ENCODE results near the gene GLI3. TPM values are rescaled to one million over a fixed set of nuclear protein-coding genes. Genes with fewer than 3 reads are reported as not detected.

GLI3 gene
- total and polyA plus RNA-seq, 10 of the 15 experiments (the other 5 are each of a cell fraction or from before 2014, with no cell fraction given), result 0.01 TPM; not detected in 8

DNA sequence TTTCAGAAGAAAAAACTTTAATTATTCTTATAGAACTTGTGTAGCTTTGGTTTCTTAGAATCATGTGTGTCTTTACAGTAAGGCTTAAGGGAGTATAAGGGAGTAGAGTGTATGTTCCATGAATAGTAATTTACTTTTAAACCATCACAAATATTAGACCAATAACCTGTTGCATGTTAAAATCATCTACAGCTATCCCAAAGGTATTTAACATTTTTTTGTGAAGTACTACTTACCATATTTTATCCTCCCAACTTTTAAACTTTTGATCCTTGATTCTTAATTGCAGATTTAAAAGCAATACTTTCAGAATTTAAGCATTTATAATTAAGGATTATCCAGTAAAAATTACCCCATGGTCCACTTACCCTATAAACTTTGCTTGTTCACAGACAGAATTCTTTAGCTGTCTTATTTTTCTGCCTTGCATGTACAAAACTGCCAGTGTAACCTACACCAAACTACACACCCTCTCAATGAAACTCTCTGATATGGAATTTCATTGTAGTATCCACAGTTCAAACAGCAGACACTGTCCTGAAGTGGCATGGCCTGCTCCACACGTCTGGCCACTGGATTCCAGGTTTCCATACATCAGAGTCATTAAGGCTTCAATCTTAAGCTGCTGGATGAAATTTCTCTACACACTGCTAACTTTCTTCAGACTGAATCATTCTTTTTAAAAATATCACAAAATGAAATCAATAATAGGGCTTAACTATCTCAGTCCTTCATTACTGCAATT, 5.8 kb downstream of the GLI3 start:
- no peak overlapping the region for H3K9ac ChIP-seq (ENCODE audit: control insufficient read depth, insufficient read depth, low read length)
- WGBS (ENCODE audit: insufficient coverage, insufficient replicate concordance, low lambda C conversion rate, missing lambda C conversion rate), result 0% methylated on average over 1 of the region's 1 CpG
- TF ChIP-seq BRCA1 (IDR thresholded peaks at IDR 0.05; ENCODE audit: low read depth, low read length) (no peak), LARP7 (IDR thresholded peaks at IDR 0.05) (no peak), POLR2AphosphoS5 (IDR thresholded peaks at IDR 0.05; ENCODE audit: low read length) (no peak), ZBED1 (IDR thresholded peaks at IDR 0.05; ENCODE audit: borderline replicate concordance) (no peak), GABPA (IDR thresholded peaks at IDR 0.05; ENCODE audit: low read depth) (no peak), IKZF1 (conservative IDR thresholded peaks at IDR 0.05) (no peak), HDAC6 (IDR thresholded peaks at IDR 0.05; ENCODE audit: unreplicated experiment) (no peak), ZSCAN29 (IDR thresholded peaks at IDR 0.05) (no peak)
- TF ChIP-seq, protein P1, sequence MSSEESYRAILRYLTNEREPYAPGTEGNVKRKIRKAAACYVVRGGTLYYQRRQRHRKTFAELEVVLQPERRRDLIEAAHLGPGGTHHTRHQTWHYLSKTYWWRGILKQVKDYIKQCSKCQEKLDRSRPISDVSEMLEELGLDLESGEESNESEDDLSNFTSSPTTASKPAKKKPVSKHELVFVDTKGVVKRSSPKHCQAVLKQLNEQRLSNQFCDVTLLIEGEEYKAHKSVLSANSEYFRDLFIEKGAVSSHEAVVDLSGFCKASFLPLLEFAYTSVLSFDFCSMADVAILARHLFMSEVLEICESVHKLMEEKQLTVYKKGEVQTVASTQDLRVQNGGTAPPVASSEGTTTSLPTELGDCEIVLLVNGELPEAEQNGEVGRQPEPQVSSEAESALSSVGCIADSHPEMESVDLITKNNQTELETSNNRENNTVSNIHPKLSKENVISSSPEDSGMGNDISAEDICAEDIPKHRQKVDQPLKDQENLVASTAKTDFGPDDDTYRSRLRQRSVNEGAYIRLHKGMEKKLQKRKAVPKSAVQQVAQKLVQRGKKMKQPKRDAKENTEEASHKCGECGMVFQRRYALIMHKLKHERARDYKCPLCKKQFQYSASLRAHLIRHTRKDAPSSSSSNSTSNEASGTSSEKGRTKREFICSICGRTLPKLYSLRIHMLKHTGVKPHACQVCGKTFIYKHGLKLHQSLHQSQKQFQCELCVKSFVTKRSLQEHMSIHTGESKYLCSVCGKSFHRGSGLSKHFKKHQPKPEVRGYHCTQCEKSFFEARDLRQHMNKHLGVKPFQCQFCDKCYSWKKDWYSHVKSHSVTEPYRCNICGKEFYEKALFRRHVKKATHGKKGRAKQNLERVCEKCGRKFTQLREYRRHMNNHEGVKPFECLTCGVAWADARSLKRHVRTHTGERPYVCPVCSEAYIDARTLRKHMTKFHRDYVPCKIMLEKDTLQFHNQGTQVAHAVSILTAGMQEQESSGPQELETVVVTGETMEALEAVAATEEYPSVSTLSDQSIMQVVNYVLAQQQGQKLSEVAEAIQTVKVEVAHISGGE (CRISPR knock-in tag; IDR thresholded peaks at IDR 0.05), result no peak
- TF ChIP-seq, protein P2, sequence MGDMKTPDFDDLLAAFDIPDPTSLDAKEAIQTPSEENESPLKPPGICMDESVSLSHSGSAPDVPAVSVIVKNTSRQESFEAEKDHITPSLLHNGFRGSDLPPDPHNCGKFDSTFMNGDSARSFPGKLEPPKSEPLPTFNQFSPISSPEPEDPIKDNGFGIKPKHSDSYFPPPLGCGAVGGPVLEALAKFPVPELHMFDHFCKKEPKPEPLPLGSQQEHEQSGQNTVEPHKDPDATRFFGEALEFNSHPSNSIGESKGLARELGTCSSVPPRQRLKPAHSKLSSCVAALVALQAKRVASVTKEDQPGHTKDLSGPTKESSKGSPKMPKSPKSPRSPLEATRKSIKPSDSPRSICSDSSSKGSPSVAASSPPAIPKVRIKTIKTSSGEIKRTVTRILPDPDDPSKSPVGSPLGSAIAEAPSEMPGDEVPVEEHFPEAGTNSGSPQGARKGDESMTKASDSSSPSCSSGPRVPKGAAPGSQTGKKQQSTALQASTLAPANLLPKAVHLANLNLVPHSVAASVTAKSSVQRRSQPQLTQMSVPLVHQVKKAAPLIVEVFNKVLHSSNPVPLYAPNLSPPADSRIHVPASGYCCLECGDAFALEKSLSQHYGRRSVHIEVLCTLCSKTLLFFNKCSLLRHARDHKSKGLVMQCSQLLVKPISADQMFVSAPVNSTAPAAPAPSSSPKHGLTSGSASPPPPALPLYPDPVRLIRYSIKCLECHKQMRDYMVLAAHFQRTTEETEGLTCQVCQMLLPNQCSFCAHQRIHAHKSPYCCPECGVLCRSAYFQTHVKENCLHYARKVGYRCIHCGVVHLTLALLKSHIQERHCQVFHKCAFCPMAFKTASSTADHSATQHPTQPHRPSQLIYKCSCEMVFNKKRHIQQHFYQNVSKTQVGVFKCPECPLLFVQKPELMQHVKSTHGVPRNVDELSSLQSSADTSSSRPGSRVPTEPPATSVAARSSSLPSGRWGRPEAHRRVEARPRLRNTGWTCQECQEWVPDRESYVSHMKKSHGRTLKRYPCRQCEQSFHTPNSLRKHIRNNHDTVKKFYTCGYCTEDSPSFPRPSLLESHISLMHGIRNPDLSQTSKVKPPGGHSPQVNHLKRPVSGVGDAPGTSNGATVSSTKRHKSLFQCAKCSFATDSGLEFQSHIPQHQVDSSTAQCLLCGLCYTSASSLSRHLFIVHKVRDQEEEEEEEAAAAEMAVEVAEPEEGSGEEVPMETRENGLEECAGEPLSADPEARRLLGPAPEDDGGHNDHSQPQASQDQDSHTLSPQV (IDR thresholded peaks at IDR 0.05), result no peak
- TF ChIP-seq, protein P3, sequence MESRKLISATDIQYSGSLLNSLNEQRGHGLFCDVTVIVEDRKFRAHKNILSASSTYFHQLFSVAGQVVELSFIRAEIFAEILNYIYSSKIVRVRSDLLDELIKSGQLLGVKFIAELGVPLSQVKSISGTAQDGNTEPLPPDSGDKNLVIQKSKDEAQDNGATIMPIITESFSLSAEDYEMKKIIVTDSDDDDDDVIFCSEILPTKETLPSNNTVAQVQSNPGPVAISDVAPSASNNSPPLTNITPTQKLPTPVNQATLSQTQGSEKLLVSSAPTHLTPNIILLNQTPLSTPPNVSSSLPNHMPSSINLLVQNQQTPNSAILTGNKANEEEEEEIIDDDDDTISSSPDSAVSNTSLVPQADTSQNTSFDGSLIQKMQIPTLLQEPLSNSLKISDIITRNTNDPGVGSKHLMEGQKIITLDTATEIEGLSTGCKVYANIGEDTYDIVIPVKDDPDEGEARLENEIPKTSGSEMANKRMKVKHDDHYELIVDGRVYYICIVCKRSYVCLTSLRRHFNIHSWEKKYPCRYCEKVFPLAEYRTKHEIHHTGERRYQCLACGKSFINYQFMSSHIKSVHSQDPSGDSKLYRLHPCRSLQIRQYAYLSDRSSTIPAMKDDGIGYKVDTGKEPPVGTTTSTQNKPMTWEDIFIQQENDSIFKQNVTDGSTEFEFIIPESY (IDR thresholded peaks at IDR 0.05), result no peak
- no peaks in the 10 kb centered on the region for H3K36me3 ChIP-seq (ENCODE audit: control insufficient read depth in 2 of 2, insufficient read depth in 2 of 2, low read length in 1 of 2)
- H3K27ac ChIP-seq (ENCODE audit: control insufficient read depth, insufficient read depth), result no peak overlapping the region
- no peak overlapping the region for H3K4me3 ChIP-seq
- ATAC-seq (no peak), FAIRE-seq (no peak), DNase-seq (ENCODE audit: low read depth, low spot score) (no peak)
- H4K20me1 ChIP-seq (ENCODE audit: control insufficient read depth, insufficient read depth), result no peaks in the 10 kb centered on the region
- no TSS peak for BruUV-seq (replicated peaks)
- intact Hi-C loops (cut with micrococcal nuclease; ENCODE audit: unreplicated experiment) (no loop called here), in situ Hi-C loops (cut with MboI) (no loop called here)
- CTCF ChIA-PET, result no interaction called here
- H3K9me3 ChIP-seq (replicated peaks; ENCODE audit: control insufficient read depth, insufficient read depth, low read length), result no peaks in the 10 kb centered on the region
- SMC1A ChIA-PET (ENCODE audit: uncharacterized antibody, unreplicated experiment), result no interaction called here
- POLR2A ChIA-PET, result interaction anchor here (0.5 kb wide), 1 partner anchor 78 kb away, joined by 5 read pairs; no protein-coding TSS in a partner anchor
- no peaks in the 10 kb centered on the region for H3K79me2 ChIP-seq (ENCODE audit: control insufficient read depth, insufficient read depth, low read length)
- RAD21 ChIA-PET (ENCODE audit: unreplicated experiment), result no interaction called here
- no peak overlapping the region for H3K4me2 ChIP-seq (ENCODE audit: control insufficient read depth, insufficient read depth)
- no peaks in the 10 kb centered on the region for H3K4me1 ChIP-seq (ENCODE audit: control insufficient read depth, insufficient read depth, low read length)
- H3K27me3 ChIP-seq (replicated peaks in 1 of 2; ENCODE audit: control insufficient read depth in 2 of 2, insufficient read depth in 2 of 2, low read length in 1 of 2), result peaks cover 10 to 11% of the 10 kb centered on the region in 2 experiments
- no peak overlapping the region for H2AFZ ChIP-seq (ENCODE audit: control insufficient read depth, low read depth, low read length)

Measured in GM12878 (cell line).